CD4-positive, alpha-beta memory T cell (primary cell): ENCODE data around the gene ASL. TPM values are rescaled to one million over a fixed set of nuclear protein-coding genes. Genes with fewer than 3 reads are reported as not detected.
"Not testable (repeated sequence)": the region's sequence is repeated elsewhere in the genome, so short reads cannot be mapped to it uniquely, and the experiment has no call there.

Experiments used
- CTCF ChIA-PET: fragments of 350-600 bp; sonication (Branson Sonifier 250); formaldehyde crosslinking; loops from one replicate; lab custom pipeline; 2021; ENCODE audit warnings: inconsistent platforms; ENCODE audit not compliant: partially characterized antibody; lab: Charles Lee
- POLR2A ChIA-PET: fragments of 350-600 bp; sonication (Branson Sonifier 250); formaldehyde crosslinking; loops from one replicate; lab custom pipeline; 2021; ENCODE audit not compliant: partially characterized antibody; lab: Charles Lee
- DNase-seq, 5 donors: peaks; one replicate each; pipeline versions ENCODE4 v3.0.0 to v3.0.0-alpha.2; 2020 to 2022; ENCODE audit warnings: mixed read lengths in 1 of 5
- H3K27ac ChIP-seq: one replicate; pipeline ENCODE4 v1.7.0; 2013; ENCODE audit warnings: low read depth, low read length
- H3K27me3 ChIP-seq: 2 replicates; pipeline ENCODE4 v1.7.0; 2013; ENCODE audit warnings: mild to moderate bottlenecking, low read length, moderate library complexity; ENCODE audit not compliant: insufficient read depth
- H3K36me3 ChIP-seq: 2 replicates; pipeline ENCODE4 v1.7.0; 2013; ENCODE audit warnings: mild to moderate bottlenecking, low read length, moderate library complexity; ENCODE audit not compliant: insufficient read depth
- H3K4me1 ChIP-seq: 2 replicates; pipeline ENCODE4 v1.7.0; 2013; ENCODE audit warnings: mild to moderate bottlenecking, low read length, moderate library complexity; ENCODE audit not compliant: insufficient read depth
- H3K4me3 ChIP-seq, 2 donors: one replicate each; pipeline ENCODE4 v1.7.0; 2013; ENCODE audit warnings: low read length in 2 of 2, mild to moderate bottlenecking in 1 of 2
- H3K9me3 ChIP-seq, 2 donors: one replicate each; pipeline ENCODE4 v1.7.0; 2013; ENCODE audit warnings: low read length in 2 of 2, control low read depth in 1 of 2; ENCODE audit not compliant: control insufficient read depth in 1 of 2
- H3K27ac Mint-ChIP-seq, 7 donors: one replicate each; pipeline ENCODE4 v1.8.0; 2020 to 2021; ENCODE audit warnings: mixed read lengths in 7 of 7, mild to moderate bottlenecking in 6 of 7, inconsistent platforms in 3 of 7, moderate library complexity in 3 of 7
- H3K27me3 Mint-ChIP-seq, 2 donors: one replicate each; pipeline ENCODE4 v1.8.0; 2020 to 2021; ENCODE audit warnings: mixed read lengths in 2 of 2
- H3K36me3 Mint-ChIP-seq, 2 donors: one replicate each; pipeline ENCODE4 v1.8.0; 2020 to 2021; ENCODE audit warnings: mixed read lengths in 2 of 2, inconsistent platforms in 1 of 2, mild to moderate bottlenecking in 1 of 2
- H3K4me1 Mint-ChIP-seq, 4 donors: one replicate each; pipeline ENCODE4 v1.8.0; 2020 to 2021; ENCODE audit warnings: mixed read lengths in 4 of 4, mild to moderate bottlenecking in 1 of 4
- H3K4me3 Mint-ChIP-seq, 8 donors: one replicate each; pipeline ENCODE4 v1.8.0; 2020 to 2021; ENCODE audit warnings: mixed read lengths in 8 of 8, mild to moderate bottlenecking in 7 of 8, moderate library complexity in 6 of 8, inconsistent platforms in 3 of 8
- H3K9me3 Mint-ChIP-seq, 8 donors: one replicate each; pipeline ENCODE4 v1.8.0; 2020 to 2021; ENCODE audit warnings: mixed read lengths in 8 of 8, mild to moderate bottlenecking in 5 of 8, inconsistent platforms in 3 of 8, moderate library complexity in 1 of 8
- intact Hi-C: fragments of 100-400 bp; cut with micrococcal nuclease; formaldehyde crosslinking; loops from one replicate; pipeline ENCODE4 v1.15.1; 2023
- polyA plus RNA-seq, 2 donors: library from polyadenylated mRNA; unstranded; fragments of 300-500 nt; fragmentation: Illumina TruSeq; gene quantifications; one replicate each; pipeline ENCODE4 v1.2.3, GENCODE V29; 2021
- total RNA-seq, 2 experiments: library from RNA; stranded (reverse); gene quantifications; one replicate each; pipeline ENCODE4 v1.2.3, GENCODE V29; 2021

ASL gene
- total RNA-seq (10 to 100 TPM; 11.8 to 13.7 TPM), polyA plus RNA-seq (10 to 100 TPM; 10.8 to 15.2 TPM)

DNA sequence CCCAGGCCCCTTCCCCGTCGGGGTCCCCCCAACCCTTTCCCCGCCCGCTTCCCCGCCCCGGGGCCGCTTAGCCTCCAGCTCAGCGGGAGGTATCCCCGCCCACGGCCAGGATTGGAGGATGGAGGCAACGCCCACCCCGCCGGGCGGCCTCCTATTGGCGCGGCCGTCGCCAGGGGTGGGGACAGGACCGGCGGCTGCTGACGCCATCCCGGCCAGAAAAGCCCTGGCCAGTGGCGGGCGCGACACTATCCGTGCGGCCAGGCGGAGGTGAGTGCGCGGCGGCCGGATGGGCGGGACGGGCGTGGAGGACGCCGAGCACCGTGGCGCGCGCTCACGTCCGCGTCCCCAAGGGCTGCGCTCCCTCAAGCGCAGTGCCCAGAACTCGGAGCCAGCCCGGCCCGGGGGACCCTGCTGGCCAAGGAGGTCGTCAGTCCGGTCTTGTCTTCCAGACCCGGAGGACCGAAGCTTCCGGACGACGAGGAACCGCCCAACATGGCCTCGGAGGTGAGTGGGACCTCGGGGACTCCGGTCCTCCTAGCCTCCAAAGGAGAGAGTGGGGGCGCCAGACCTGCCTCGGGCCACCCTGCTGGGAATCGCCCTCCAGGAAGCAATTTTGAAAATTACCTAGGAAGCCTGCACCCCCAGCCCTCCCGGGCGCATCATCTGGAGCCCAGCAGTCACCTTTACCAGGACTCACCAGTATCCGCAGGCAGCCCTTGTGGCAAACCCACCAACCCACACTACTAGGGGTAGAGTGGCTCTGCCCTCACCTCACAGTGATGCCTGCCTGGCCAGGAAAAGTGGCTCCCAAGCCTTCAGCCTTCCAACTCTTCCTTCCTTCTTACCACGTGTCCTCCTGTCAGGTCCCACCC lies at the start of gene ASL:
Gene ASL (plus strand): TSS at position 230 of the 872 bp plus-strand sequence. CDS start 263 bp downstream, at position 493.
- H3K36me3 ChIP-seq: no peaks in the 10 kb centered on the region
- Mint-ChIP-seq H3K27me3 (no peaks in the 10 kb centered on the region), H3K27ac (peak within 1 kb of the TSS; percentile 59 to 90 (median 86)), H3K36me3 (peaks cover 0 to 3% of the 10 kb centered on the region in 2 donors), H3K4me1 (peaks cover 9 to 17% (median 14%) of the 10 kb centered on the region in 4 donors), H3K9me3 (peaks cover 0 to 3% (median 0%) of the 10 kb centered on the region in 8 donors), H3K4me3 (peak within 1 kb of the TSS; percentile 83 to 93 (median 87))
- H3K4me3 ChIP-seq: peak within 1 kb of the TSS; percentile 63 to 76
- peaks cover 12% of the 10 kb centered on the region for H3K4me1 ChIP-seq
- H3K27ac ChIP-seq: peak within 1 kb of the TSS; percentile 69
- H3K27me3 ChIP-seq: no peaks in the 10 kb centered on the region
- intact Hi-C loops: loop anchor here (1.0 to 10.0 kb wide), 4 partner anchors 38 to 1409 kb away; partner anchors contain the start of genes CRCP, GUSB and ZNF107
- DNase-seq: peak; percentile 80 to 83 (median 80)
- H3K9me3 ChIP-seq: no peaks in the 10 kb centered on the region
- CTCF ChIA-PET: no interaction called here
- POLR2A ChIA-PET: interaction anchor here (0.6 to 1.4 kb wide), 5 partner anchors 12 to 665 kb away, joined by 3 to 5 read pairs (median 3); partner anchors contain the start of genes CRCP, GUSB and RABGEF1

DNA sequence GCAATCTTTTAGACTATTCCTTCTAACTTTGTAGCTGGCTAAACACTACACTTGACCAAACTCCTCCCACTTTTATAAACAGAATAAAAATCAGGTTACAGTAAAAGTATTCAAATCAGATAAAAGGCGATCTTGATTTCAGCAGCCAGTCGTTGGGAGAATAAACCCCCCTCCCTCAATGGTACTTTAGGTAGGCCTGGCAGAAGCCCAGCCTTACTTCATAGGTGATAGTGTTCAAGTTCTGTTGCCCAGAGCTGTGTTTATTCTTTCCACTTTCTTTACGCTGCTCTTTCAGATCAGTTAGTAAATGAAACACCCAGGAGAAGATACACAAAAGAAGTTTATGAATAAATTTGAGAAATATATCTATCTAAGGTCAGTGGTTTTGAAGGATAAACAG lies 47.3 kb upstream of the ASL start:
- H3K4me3 ChIP-seq, H3K4me1 Mint-ChIP-seq, POLR2A ChIA-PET, H3K9me3 ChIP-seq, H3K36me3 ChIP-seq, H3K36me3 Mint-ChIP-seq, H3K4me3 Mint-ChIP-seq, H3K4me1 ChIP-seq, intact Hi-C loops, H3K27ac Mint-ChIP-seq, DNase-seq, H3K27ac ChIP-seq, H3K27me3 ChIP-seq, H3K9me3 Mint-ChIP-seq, CTCF ChIA-PET, H3K27me3 Mint-ChIP-seq: not testable (repeated sequence)

DNA sequence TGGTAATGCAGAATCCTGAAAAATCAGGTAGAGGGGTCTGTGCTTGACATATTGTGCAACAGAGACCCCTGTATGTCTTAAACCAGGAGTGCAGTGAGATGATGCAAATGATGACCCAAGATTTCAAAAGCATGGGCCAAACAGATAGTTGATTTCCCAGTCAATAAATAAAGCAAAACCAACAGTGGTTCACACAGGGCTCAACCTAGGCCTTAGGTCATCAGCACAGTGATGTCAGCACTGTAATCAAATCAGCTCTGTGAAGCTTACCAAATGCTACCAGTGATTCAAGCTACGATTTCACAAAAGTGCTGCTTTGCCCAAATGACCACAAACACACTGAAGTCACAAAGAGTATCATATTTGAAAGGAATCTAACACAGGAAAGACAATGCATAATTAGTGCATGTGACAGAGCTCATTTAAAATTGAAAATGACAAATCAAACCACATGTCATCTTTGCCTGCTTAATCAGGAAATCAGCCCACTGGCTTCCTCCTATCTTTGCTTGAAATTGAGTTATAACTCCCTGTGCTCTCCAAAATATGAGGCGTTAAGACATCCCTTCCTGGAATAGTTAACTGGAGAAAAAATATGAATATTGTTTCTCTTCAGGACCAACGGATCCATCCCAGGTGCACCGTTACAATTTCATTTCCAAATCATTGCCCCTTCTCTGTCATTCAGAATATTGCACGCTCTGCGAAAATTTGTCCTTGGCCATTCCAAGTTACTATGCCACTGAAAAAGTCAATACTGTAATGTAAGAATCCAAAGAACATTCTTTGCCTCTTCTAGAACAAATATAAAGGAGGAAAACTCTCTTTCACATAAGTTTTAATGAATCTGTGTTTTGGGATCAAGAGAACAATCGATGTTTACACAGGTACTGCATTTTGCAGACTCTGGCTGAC lies 41.9 kb upstream of the ASL start:
- H3K36me3 ChIP-seq: no peaks in the 10 kb centered on the region
- no peaks in the 10 kb centered on the region for H3K36me3 Mint-ChIP-seq
- no peak for DNase-seq
- ChIA-PET CTCF (no interaction called here), POLR2A (no interaction called here)
- H3K27me3 ChIP-seq: no peaks in the 10 kb centered on the region
- H3K27ac ChIP-seq: no peak overlapping the region
- H3K4me1 Mint-ChIP-seq: no peaks in the 10 kb centered on the region
- H3K27me3 Mint-ChIP-seq: no peaks in the 10 kb centered on the region
- no peak overlapping the region for H3K4me3 ChIP-seq
- no peaks in the 10 kb centered on the region for H3K9me3 ChIP-seq
- H3K9me3 Mint-ChIP-seq: no peaks in the 10 kb centered on the region
- H3K4me3 Mint-ChIP-seq: no peak overlapping the region
- no peaks in the 10 kb centered on the region for H3K4me1 ChIP-seq
- H3K27ac Mint-ChIP-seq: no peak overlapping the region
- intact Hi-C loops: loop anchor here (5.0 kb wide), 1 partner anchor 969 kb away; no protein-coding TSS in a partner anchor

GRCh38 chr7:66034436-66035010 lies 41.1 kb upstream of the ASL start:
- H3K27me3 ChIP-seq, DNase-seq, H3K36me3 Mint-ChIP-seq, H3K4me1 ChIP-seq, H3K27me3 Mint-ChIP-seq, H3K36me3 ChIP-seq, CTCF ChIA-PET, H3K4me3 ChIP-seq, H3K9me3 Mint-ChIP-seq, H3K27ac ChIP-seq, H3K9me3 ChIP-seq, H3K4me3 Mint-ChIP-seq, H3K4me1 Mint-ChIP-seq: not testable (repeated sequence)
- POLR2A ChIA-PET: interaction anchor here (0.6 kb wide), 1 partner anchor 9 kb away, joined by 3 read pairs; no protein-coding TSS in a partner anchor
- peak overlapping the region in 1 of 7 donors; percentile 42 for H3K27ac Mint-ChIP-seq
- intact Hi-C loops: loop anchor here (5.0 kb wide), 1 partner anchor 968 kb away; no protein-coding TSS in a partner anchor

DNA sequence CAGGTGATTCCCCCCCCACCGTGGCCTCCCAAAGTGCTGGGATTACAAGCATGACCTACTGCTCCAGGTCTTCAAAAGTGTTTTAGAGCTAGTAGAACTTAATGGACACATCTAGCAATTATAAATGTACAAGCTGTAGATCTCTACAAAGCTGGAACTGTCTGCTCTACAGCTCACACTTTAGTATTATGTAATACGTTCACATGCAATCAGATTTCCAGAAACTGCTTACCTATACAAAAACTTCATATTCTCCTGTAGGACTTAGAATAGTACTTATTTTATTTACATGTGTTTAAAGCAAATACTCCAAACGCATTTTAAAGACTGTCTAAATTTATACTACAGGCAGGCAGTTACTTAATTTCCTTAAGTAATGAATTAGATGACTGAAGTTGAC lies 39.2 kb upstream of the ASL start:
- POLR2A ChIA-PET: no interaction called here
- DNase-seq: no peak
- Histone ChIP-seq H3K36me3 (no peaks in the 10 kb centered on the region), H3K9me3 (no peaks in the 10 kb centered on the region), H3K4me1 (no peaks in the 10 kb centered on the region), H3K27me3 (no peaks in the 10 kb centered on the region), H3K4me3 (no peak overlapping the region), H3K27ac (no peak overlapping the region)
- Mint-ChIP-seq H3K4me1 (no peaks in the 10 kb centered on the region), H3K4me3 (no peak overlapping the region), H3K36me3 (no peaks in the 10 kb centered on the region), H3K27me3 (peaks cover under 1 to 5% of the 10 kb centered on the region in 2 donors), H3K27ac (no peak overlapping the region), H3K9me3 (no peaks in the 10 kb centered on the region)
- CTCF ChIA-PET: no interaction called here
- intact Hi-C loops: no loop called here

GRCh38 chr7:66036788-66037187 lies 38.8 kb upstream of the ASL start:
- Mint-ChIP-seq H3K27me3 (peaks cover 2 to 7% of the 10 kb centered on the region in 2 donors), H3K27ac (no peak overlapping the region), H3K4me1 (no peaks in the 10 kb centered on the region), H3K9me3 (no peaks in the 10 kb centered on the region), H3K36me3 (no peaks in the 10 kb centered on the region), H3K4me3 (no peak overlapping the region)
- ChIA-PET POLR2A (no interaction called here), CTCF (no interaction called here)
- no peaks in the 10 kb centered on the region for H3K4me1 ChIP-seq
- DNase-seq: no peak
- intact Hi-C loops: no loop called here
- no peaks in the 10 kb centered on the region for H3K9me3 ChIP-seq
- no peaks in the 10 kb centered on the region for H3K36me3 ChIP-seq
- H3K4me3 ChIP-seq: no peak overlapping the region
- H3K27ac ChIP-seq: no peak overlapping the region
- H3K27me3 ChIP-seq: no peaks in the 10 kb centered on the region
